HEK293 (cell line): ENCODE data around the gene EPHA2.

Experiments used
- CTCF ChIA-PET: fragments of 350-600 bp; formaldehyde crosslinking; extraction: SDS; loops from one replicate; lab custom pipeline; 2021; ENCODE audit warnings: antibody characterized with exemption; lab: Yijun Ruan, JAX
- POLR2A ChIA-PET: fragments of 300-600 bp; formaldehyde crosslinking; extraction: SDS; loops from one replicate; lab custom pipeline; 2020; ENCODE audit warnings: antibody characterized with exemption, inconsistent platforms; lab: Yijun Ruan, JAX
- H3K27ac ChIP-seq: fragments of 200-500 bp; sonication (Bioruptor generic); 2 replicates; pipeline ENCODE4 v1.5.1; 2014; ENCODE audit warnings: low read depth, low read length, control low read depth, inconsistent platforms; ENCODE audit errors: extremely low read depth
- H3K36me3 ChIP-seq, 2 experiments: fragments of 200-500 bp in 1 of 2; sonication (Bioruptor generic) in 1 of 2; 1 replicate in 1 of 2; 2 replicates in 1 of 2; pipeline ENCODE4 v1.5.1; 2014 to 2017; ENCODE audit warnings: inconsistent platforms in 2 of 2, low read length in 2 of 2; ENCODE audit not compliant: control insufficient read depth in 2 of 2, insufficient read depth in 1 of 2
- H3K4me1 ChIP-seq: fragments of 200-500 bp; sonication (Bioruptor generic); 2 replicates; pipeline ENCODE4 v1.5.1; 2014; ENCODE audit warnings: mild to moderate bottlenecking, low read length, inconsistent platforms; ENCODE audit not compliant: control insufficient read depth, insufficient read depth
- H3K4me3 ChIP-seq: 2 replicates; pipeline ENCODE4 v1.5.1; 2011; ENCODE audit warnings: low read depth, mild to moderate bottlenecking, control low read depth, low read length, moderate library complexity
- H3K9me3 ChIP-seq: fragments of 200-500 bp; sonication (Bioruptor generic); 2 replicates; pipeline ENCODE4 v1.5.1; 2014; ENCODE audit warnings: low read depth, low read length, inconsistent platforms; ENCODE audit not compliant: control insufficient read depth, insufficient read depth
- HOXC10 ChIP-seq: sonication (generic); formaldehyde crosslinking; IDR thresholded peaks from 2 replicates; pipeline ENCODE4 v1.8.1; 2023; ENCODE audit warnings: mild to moderate bottlenecking, missing genetic modification reagents
- IKZF3 ChIP-seq: fragments of 450-650 bp; IDR thresholded peaks from 2 replicates; pipeline ENCODE4 v1.5.0; 2018; ENCODE audit warnings: missing biosample characterization, mild to moderate bottlenecking, missing genetic modification characterization, moderate library complexity
- KLF7 ChIP-seq: fragments of 450-650 bp; formaldehyde crosslinking; IDR thresholded peaks from 2 replicates; pipeline ENCODE4 v1.5.1; 2016; ENCODE audit warnings: missing biosample characterization, missing genetic modification characterization, borderline replicate concordance
- PRDM1 ChIP-seq: fragments of 450-650 bp; formaldehyde crosslinking; IDR thresholded peaks from 2 replicates; pipeline ENCODE4; 2016; ENCODE audit warnings: missing biosample characterization, missing genetic modification characterization
- RBAK ChIP-seq: fragments of 450-650 bp; formaldehyde crosslinking; IDR thresholded peaks from 2 replicates; pipeline ENCODE4 v1.5.1; 2016; ENCODE audit warnings: missing biosample characterization, missing genetic modification characterization
- SCRT1 ChIP-seq: fragments of 450-650 bp; formaldehyde crosslinking; IDR thresholded peaks from 2 replicates; pipeline ENCODE4 v1.5.1; 2016; ENCODE audit warnings: missing biosample characterization, missing genetic modification characterization, borderline replicate concordance
- SP3 ChIP-seq: fragments of 450-650 bp; formaldehyde crosslinking; IDR thresholded peaks from 2 replicates; pipeline ENCODE4 v1.5.1; 2016; ENCODE audit warnings: missing biosample characterization, missing genetic modification characterization
- YY2 ChIP-seq: fragments of 450-650 bp; formaldehyde crosslinking; IDR thresholded peaks from 2 replicates; pipeline ENCODE4 v1.5.1; 2016; ENCODE audit warnings: missing biosample characterization, missing genetic modification characterization
- ZFP41 ChIP-seq: fragments of 450-650 bp; formaldehyde crosslinking; IDR thresholded peaks from 2 replicates; pipeline ENCODE4 v1.5.1; 2016; ENCODE audit warnings: missing biosample characterization, missing genetic modification characterization, borderline replicate concordance
- ZIC2 ChIP-seq: fragments of 450-650 bp; formaldehyde crosslinking; IDR thresholded peaks from 2 replicates; pipeline ENCODE4 v1.5.1; 2016; ENCODE audit warnings: missing biosample characterization, missing genetic modification characterization
- ZNF16 ChIP-seq: fragments of 450-650 bp; formaldehyde crosslinking; IDR thresholded peaks from 2 replicates; pipeline ENCODE4 v1.5.1; 2016; ENCODE audit warnings: low read depth, missing biosample characterization, missing genetic modification characterization
- ZNF174 ChIP-seq: fragments of 450-650 bp; formaldehyde crosslinking; IDR thresholded peaks from 2 replicates; pipeline ENCODE4 v1.5.0; 2017; ENCODE audit warnings: missing biosample characterization, mild to moderate bottlenecking, missing genetic modification characterization
- ZNF19 ChIP-seq: fragments of 450-650 bp; formaldehyde crosslinking; IDR thresholded peaks from 2 replicates; pipeline ENCODE4; 2016; ENCODE audit warnings: missing biosample characterization, missing genetic modification characterization, low read depth
- ZNF211 ChIP-seq: fragments of 450-650 bp; formaldehyde crosslinking; IDR thresholded peaks from 2 replicates; pipeline ENCODE4 v1.5.1; 2016; ENCODE audit warnings: low read depth, missing biosample characterization, missing genetic modification characterization
- ZNF521 ChIP-seq: fragments of 450-650 bp; formaldehyde crosslinking; IDR thresholded peaks from 2 replicates; pipeline ENCODE4 v1.5.1; 2017; ENCODE audit warnings: missing biosample characterization, mild to moderate bottlenecking, missing genetic modification characterization
- ZNF530 ChIP-seq: fragments of 450-650 bp; formaldehyde crosslinking; IDR thresholded peaks from 2 replicates; pipeline ENCODE4 v1.5.1; 2016; ENCODE audit warnings: low read depth, missing biosample characterization, missing genetic modification characterization
- ZNF548 ChIP-seq: fragments of 450-650 bp; formaldehyde crosslinking; IDR thresholded peaks from 2 replicates; pipeline ENCODE4 v1.5.1; 2016; ENCODE audit warnings: missing biosample characterization, missing genetic modification characterization
- ZNF560 ChIP-seq: fragments of 450-650 bp; formaldehyde crosslinking; IDR thresholded peaks from 2 replicates; pipeline ENCODE4 v1.5.1; 2017; ENCODE audit warnings: missing biosample characterization, missing genetic modification characterization, borderline replicate concordance
- ZNF571 ChIP-seq: fragments of 450-650 bp; formaldehyde crosslinking; IDR thresholded peaks from 2 replicates; pipeline ENCODE4 v1.5.0; 2017; ENCODE audit warnings: missing biosample characterization, missing genetic modification characterization
- ZNF600 ChIP-seq: fragments of 450-650 bp; formaldehyde crosslinking; IDR thresholded peaks from 2 replicates; pipeline ENCODE4 v1.5.1; 2016; ENCODE audit warnings: missing biosample characterization, missing genetic modification characterization
- ZNF624 ChIP-seq: fragments of 450-650 bp; formaldehyde crosslinking; IDR thresholded peaks from 2 replicates; pipeline ENCODE4 v1.5.1; 2017; ENCODE audit warnings: missing biosample characterization, missing genetic modification characterization
- ZNF660 ChIP-seq: fragments of 450-650 bp; IDR thresholded peaks from 2 replicates; pipeline ENCODE4 v1.5.1; 2018; ENCODE audit warnings: missing biosample characterization, mild to moderate bottlenecking, missing genetic modification characterization
- ZNF837 ChIP-seq: fragments of 450-650 bp; formaldehyde crosslinking; IDR thresholded peaks from 2 replicates; pipeline ENCODE4 v1.5.1; 2016; ENCODE audit warnings: missing biosample characterization, missing genetic modification characterization
- ZXDB ChIP-seq: fragments of 450-650 bp; formaldehyde crosslinking; IDR thresholded peaks from 2 replicates; pipeline ENCODE4 v1.5.1; 2016; ENCODE audit warnings: missing biosample characterization, missing genetic modification characterization
- TF ChIP-seq, protein P1 (sequence below): fragments of 450-650 bp; formaldehyde crosslinking; IDR thresholded peaks from 2 replicates; pipeline ENCODE4 v1.5.0; 2017; ENCODE audit warnings: missing biosample characterization, missing genetic modification characterization, borderline replicate concordance
- TF ChIP-seq, protein P2 (sequence below): fragments of 450-650 bp; formaldehyde crosslinking; IDR thresholded peaks from 2 replicates; pipeline ENCODE4 v1.5.1; 2016; ENCODE audit warnings: missing biosample characterization, missing genetic modification characterization
- TF ChIP-seq, protein P3 (sequence below): fragments of 450-650 bp; formaldehyde crosslinking; IDR thresholded peaks from 2 replicates; pipeline ENCODE4 v1.5.1; 2016; ENCODE audit warnings: missing biosample characterization, missing genetic modification characterization, low read depth

The EPHA2 gene

DNA sequence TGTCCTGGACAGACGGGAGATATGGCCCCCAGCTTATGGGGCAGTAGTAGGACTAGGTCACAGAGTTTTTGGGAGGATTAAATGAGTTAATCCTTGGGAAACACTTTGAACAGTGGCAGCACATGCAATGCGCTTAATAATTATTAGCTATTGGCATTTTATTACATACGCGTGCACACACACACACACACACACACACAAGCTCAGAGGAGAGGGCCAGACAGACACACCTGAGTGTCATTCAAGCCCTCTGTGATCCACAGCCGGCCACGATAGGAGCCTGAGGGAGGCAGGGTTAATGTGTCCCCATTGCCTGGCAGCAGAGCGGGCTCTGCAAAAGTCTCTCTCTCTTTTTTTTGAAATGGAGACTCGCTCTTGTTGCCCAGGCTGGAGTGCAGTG is 37.9 kb downstream of the EPHA2 start:
- CTCF ChIA-PET: interaction anchor here (0.5 to 6.7 kb wide), 8 partner anchors 8 to 140 kb away, joined by 3 to 34 read pairs (median 3); no protein-coding TSS in a partner anchor
- TF ChIP-seq ZNF521 (tag by site-specific recombination) (no peak), ZNF174 (tag by site-specific recombination) (no peak), RBAK (tag by site-specific recombination) (no peak), ZNF211 (tag by site-specific recombination) (no peak), ZNF571 (tag by site-specific recombination) (no peak), ZNF560 (tag by site-specific recombination) (no peak), ZNF19 (tag by site-specific recombination) (no peak), PRDM1 (tag by site-specific recombination) (no peak), YY2 (tag by site-specific recombination) (no peak), ZNF660 (tag by site-specific recombination) (no peak), ZNF530 (no peak), ZIC2 (tag by site-specific recombination) (no peak), ZNF624 (tag by site-specific recombination) (no peak)
- TF ChIP-seq, protein P1, sequence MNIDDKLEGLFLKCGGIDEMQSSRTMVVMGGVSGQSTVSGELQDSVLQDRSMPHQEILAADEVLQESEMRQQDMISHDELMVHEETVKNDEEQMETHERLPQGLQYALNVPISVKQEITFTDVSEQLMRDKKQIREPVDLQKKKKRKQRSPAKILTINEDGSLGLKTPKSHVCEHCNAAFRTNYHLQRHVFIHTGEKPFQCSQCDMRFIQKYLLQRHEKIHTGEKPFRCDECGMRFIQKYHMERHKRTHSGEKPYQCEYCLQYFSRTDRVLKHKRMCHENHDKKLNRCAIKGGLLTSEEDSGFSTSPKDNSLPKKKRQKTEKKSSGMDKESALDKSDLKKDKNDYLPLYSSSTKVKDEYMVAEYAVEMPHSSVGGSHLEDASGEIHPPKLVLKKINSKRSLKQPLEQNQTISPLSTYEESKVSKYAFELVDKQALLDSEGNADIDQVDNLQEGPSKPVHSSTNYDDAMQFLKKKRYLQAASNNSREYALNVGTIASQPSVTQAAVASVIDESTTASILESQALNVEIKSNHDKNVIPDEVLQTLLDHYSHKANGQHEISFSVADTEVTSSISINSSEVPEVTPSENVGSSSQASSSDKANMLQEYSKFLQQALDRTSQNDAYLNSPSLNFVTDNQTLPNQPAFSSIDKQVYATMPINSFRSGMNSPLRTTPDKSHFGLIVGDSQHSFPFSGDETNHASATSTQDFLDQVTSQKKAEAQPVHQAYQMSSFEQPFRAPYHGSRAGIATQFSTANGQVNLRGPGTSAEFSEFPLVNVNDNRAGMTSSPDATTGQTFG (tag by site-specific recombination): no peak
- POLR2A ChIA-PET: interaction anchor here (0.7 kb wide), 1 partner anchor 88 kb away, joined by 4 read pairs; no protein-coding TSS in a partner anchor
- Histone ChIP-seq H3K9me3 (no peaks in the 10 kb centered on the region), H3K27ac (no peak overlapping the region), H3K4me3 (no peak overlapping the region), H3K36me3 (no peaks in the 10 kb centered on the region), H3K4me1 (peaks cover 6% of the 10 kb centered on the region)

DNA sequence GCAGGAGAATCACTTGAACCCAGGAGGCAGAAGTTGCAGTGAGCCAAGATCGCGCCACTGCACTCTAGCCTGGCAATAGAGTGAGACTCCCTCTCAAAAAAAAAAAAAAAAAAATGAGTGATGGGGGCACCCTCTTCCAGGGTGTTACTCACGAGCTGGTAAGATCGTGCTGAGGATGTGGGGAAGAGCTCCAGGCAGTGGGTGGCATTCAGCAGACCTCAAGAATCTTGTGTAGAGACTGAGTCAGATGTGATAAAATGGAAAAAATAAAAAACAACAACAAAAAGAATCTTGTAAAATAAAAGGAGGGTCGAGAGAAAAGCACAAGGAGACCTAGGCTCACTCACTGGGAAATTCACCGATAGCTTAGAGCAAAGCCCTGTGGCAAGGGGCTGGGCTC is 38.5 kb downstream of the EPHA2 start:
- Histone ChIP-seq H3K4me3 (no peak overlapping the region), H3K4me1 (peaks cover 1% of the 10 kb centered on the region), H3K36me3 (no peaks in the 10 kb centered on the region), H3K9me3 (no peaks in the 10 kb centered on the region), H3K27ac (no peak overlapping the region)
- POLR2A ChIA-PET: interaction anchor here (0.7 kb wide), 1 partner anchor 88 kb away, joined by 4 read pairs; no protein-coding TSS in a partner anchor
- CTCF ChIA-PET: interaction anchor here (0.7 to 6.7 kb wide), 6 partner anchors 9 to 584 kb away, joined by 3 to 34 read pairs (median 4); no protein-coding TSS in a partner anchor
- TF ChIP-seq HOXC10 (CRISPR knock-in tag) (no peak), ZFP41 (tag by site-specific recombination) (no peak), ZNF548 (no peak), ZXDB (no peak), SCRT1 (tag by site-specific recombination) (no peak), ZIC2 (tag by site-specific recombination) (no peak)
- TF ChIP-seq, protein P2, sequence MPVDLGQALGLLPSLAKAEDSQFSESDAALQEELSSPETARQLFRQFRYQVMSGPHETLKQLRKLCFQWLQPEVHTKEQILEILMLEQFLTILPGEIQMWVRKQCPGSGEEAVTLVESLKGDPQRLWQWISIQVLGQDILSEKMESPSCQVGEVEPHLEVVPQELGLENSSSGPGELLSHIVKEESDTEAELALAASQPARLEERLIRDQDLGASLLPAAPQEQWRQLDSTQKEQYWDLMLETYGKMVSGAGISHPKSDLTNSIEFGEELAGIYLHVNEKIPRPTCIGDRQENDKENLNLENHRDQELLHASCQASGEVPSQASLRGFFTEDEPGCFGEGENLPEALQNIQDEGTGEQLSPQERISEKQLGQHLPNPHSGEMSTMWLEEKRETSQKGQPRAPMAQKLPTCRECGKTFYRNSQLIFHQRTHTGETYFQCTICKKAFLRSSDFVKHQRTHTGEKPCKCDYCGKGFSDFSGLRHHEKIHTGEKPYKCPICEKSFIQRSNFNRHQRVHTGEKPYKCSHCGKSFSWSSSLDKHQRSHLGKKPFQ (tag by site-specific recombination): no peak

DNA sequence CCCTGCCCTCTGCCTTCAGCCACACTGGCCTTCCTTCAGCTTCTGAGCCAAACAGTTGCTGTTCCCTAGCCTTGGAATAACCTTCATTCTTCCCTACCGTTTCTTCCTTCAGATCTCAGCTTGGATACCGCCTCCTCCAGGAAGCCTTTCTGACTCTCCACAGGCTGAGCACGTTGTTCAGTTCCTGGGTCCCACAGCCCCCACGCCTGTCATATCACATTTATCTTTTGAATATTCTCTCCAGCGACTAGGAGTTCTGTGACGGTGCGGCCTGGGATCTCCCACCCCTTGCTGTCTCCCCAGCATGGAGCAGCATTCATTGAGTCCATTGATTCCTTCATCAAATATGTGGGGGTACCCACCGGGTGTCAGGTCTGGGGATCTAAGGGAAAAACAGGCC is 39.2 kb downstream of the EPHA2 start:
- ChIA-PET POLR2A (no interaction called here), CTCF (interaction anchor here (6.7 kb wide), 1 partner anchor 35 kb away, joined by 34 read pairs; no protein-coding TSS in a partner anchor)
- no peaks in the 10 kb centered on the region; the same call in 1 of the 2 replicates for H3K4me1 ChIP-seq
- TF ChIP-seq, protein P3, sequence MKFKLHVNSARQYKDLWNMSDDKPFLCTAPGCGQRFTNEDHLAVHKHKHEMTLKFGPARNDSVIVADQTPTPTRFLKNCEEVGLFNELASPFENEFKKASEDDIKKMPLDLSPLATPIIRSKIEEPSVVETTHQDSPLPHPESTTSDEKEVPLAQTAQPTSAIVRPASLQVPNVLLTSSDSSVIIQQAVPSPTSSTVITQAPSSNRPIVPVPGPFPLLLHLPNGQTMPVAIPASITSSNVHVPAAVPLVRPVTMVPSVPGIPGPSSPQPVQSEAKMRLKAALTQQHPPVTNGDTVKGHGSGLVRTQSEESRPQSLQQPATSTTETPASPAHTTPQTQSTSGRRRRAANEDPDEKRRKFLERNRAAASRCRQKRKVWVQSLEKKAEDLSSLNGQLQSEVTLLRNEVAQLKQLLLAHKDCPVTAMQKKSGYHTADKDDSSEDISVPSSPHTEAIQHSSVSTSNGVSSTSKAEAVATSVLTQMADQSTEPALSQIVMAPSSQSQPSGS (tag by site-specific recombination): no peak
- no peak for TF ChIP-seq ZIC2 (tag by site-specific recombination)
- no peak for TF ChIP-seq ZNF600
- TF ChIP-seq IKZF3: no peak
- no peak for TF ChIP-seq ZNF16 (tag by site-specific recombination)
- no peak for TF ChIP-seq SP3 (tag by site-specific recombination)
- no peak for TF ChIP-seq ZNF837
- no peak for TF ChIP-seq KLF7 (tag by site-specific recombination)

More for the DNA sequence above, 39.2 kb downstream of the EPHA2 start:
- Histone ChIP-seq H3K4me3 (no peak overlapping the region), H3K36me3 (no peaks in the 10 kb centered on the region), H3K9me3 (no peaks in the 10 kb centered on the region), H3K27ac (no peak overlapping the region)
